H1 (cell line): ENCODE measurements around the gene CREB1. TPM values are rescaled to one million over a fixed set of nuclear protein-coding genes. Genes with fewer than 3 reads are reported as not detected.

ENCODE experiments used
- CTCF ChIA-PET: fragments of 300-600 bp; sonication (Branson Sonifier 250); formaldehyde crosslinking; loops from one replicate; lab custom pipeline; 2021; ENCODE audit not compliant: partially characterized antibody; lab: Charles Lee
- POLR2A ChIA-PET: fragments of 300-600 bp; sonication (Branson Sonifier 250); formaldehyde crosslinking; loops from one replicate; lab custom pipeline; 2021; ENCODE audit warnings: inconsistent platforms; ENCODE audit not compliant: partially characterized antibody; lab: Charles Lee
- DNase-seq, 2 experiments: peaks; one replicate each; pipeline versions ENCODE4 v3.0.0 to v3.0.0-alpha.2; 2010 to 2022; ENCODE audit warnings: low spot score in 2 of 2, low read depth in 1 of 2, mixed read lengths in 1 of 2
- FAIRE-seq: peaks from 2 replicates; lab custom pipeline; 2011; peaks lifted over from hg19 to GRCh38; lab: Jason Lieb, UNC
- H2AFZ ChIP-seq: 2 replicates; pipeline ENCODE4 v1.8.1; 2012; ENCODE audit warnings: low read length, inconsistent platforms
- H2AK5ac ChIP-seq: 2 replicates; pipeline ENCODE4 v1.6.1; 2013; ENCODE audit warnings: low read depth, low read length
- H2BK120ac ChIP-seq: replicated peaks from 2 replicates; pipeline ENCODE3; 2013; ENCODE audit warnings: low read depth, low read length, inconsistent platforms
- H2BK12ac ChIP-seq: 2 replicates; pipeline ENCODE4 v1.6.1; 2013; ENCODE audit warnings: low read depth, low read length
- H2BK15ac ChIP-seq: 2 replicates; pipeline ENCODE4 v1.6.1; 2013; ENCODE audit warnings: low read length
- H2BK20ac ChIP-seq: 2 replicates; pipeline ENCODE4 v1.6.1; 2013; ENCODE audit warnings: low read length
- H2BK5ac ChIP-seq: 2 replicates; pipeline ENCODE4 v1.6.1; 2013; ENCODE audit warnings: low read depth, low read length
- H3K14ac ChIP-seq: 2 replicates; pipeline ENCODE4 v1.6.1; 2013; ENCODE audit warnings: inconsistent platforms; ENCODE audit not compliant: insufficient read length
- H3K18ac ChIP-seq: 2 replicates; pipeline ENCODE4 v1.6.1; 2013; ENCODE audit warnings: low read length; ENCODE audit errors: extremely low read depth
- H3K23ac ChIP-seq: 2 replicates; pipeline ENCODE4 v1.6.1; 2013; ENCODE audit warnings: inconsistent platforms; ENCODE audit not compliant: insufficient read length
- H3K23me2 ChIP-seq: 2 replicates; pipeline ENCODE4 v1.6.1; 2013; ENCODE audit warnings: low read depth, low read length
- H3K27ac ChIP-seq: 2 replicates; pipeline ENCODE4 v1.6.1; 2011; ENCODE audit warnings: low read depth, low read length, inconsistent platforms
- H3K27me3 ChIP-seq, 4 experiments: replicated peaks in 1 of 4; 1 replicate in 1 of 4; 2 replicates in 3 of 4; pipeline versions ENCODE4 v1.6.1 to v1.8.1; 2011 to 2013; ENCODE audit warnings: low read length in 3 of 4, mild to moderate bottlenecking in 3 of 4, inconsistent platforms in 2 of 4, mixed read lengths in 2 of 4, moderate library complexity in 1 of 4; ENCODE audit not compliant: control insufficient read depth in 3 of 4, insufficient read depth in 3 of 4; ENCODE audit errors: extremely low read depth in 1 of 4
- H3K36me3 ChIP-seq, 4 experiments: 2 replicates each; pipeline versions ENCODE4 v1.6.1 to v1.8.1; 2011 to 2013; ENCODE audit warnings: mild to moderate bottlenecking in 4 of 4, low read length in 3 of 4, moderate library complexity in 2 of 4, control low read depth in 1 of 4, inconsistent platforms in 1 of 4; ENCODE audit not compliant: insufficient read depth in 4 of 4, control insufficient read depth in 2 of 4
- H3K4ac ChIP-seq: replicated peaks from 2 replicates; pipeline ENCODE3; 2013; ENCODE audit warnings: low read length, low read depth, mixed read lengths, inconsistent platforms; ENCODE audit not compliant: insufficient read length
- H3K4me1 ChIP-seq, 4 experiments: replicated peaks in 1 of 4; 1 replicate in 1 of 4; 2 replicates in 3 of 4; pipeline versions ENCODE4 v1.6.1 to v1.8.1; 2011 to 2013; ENCODE audit warnings: low read length in 3 of 4, inconsistent platforms in 2 of 4, mixed read lengths in 1 of 4; ENCODE audit not compliant: insufficient read depth in 4 of 4, control insufficient read depth in 3 of 4
- H3K4me2 ChIP-seq, 2 experiments: 2 replicates each; pipeline versions ENCODE4 v1.6.1 to v1.8.1; 2011 to 2013; ENCODE audit warnings: low read depth in 2 of 2, low read length in 2 of 2, control low read depth in 1 of 2, inconsistent platforms in 1 of 2, mild to moderate bottlenecking in 1 of 2; ENCODE audit not compliant: insufficient read depth in 1 of 2
- H3K4me3 ChIP-seq, 4 experiments: fragments of 200-600, 300-600 bp in 1 of 4; sonication (generic), shearing (Covaris generic), sonication (Bioruptor Twin) in 1 of 4; 2 replicates each; pipeline versions ENCODE4 v1.5.1 to v1.8.1; 2011 to 2016; ENCODE audit warnings: low read length in 4 of 4, low read depth in 3 of 4, control low read depth in 2 of 4, inconsistent platforms in 2 of 4, mild to moderate bottlenecking in 2 of 4, mixed read lengths in 1 of 4, moderate library complexity in 1 of 4; ENCODE audit not compliant: insufficient read depth in 2 of 4; ENCODE audit errors: extremely low read depth in 1 of 4
- H3K56ac ChIP-seq: replicated peaks from 2 replicates; pipeline ENCODE3; 2013; ENCODE audit warnings: low read depth, mild to moderate bottlenecking, mixed read lengths, low read length, inconsistent platforms; ENCODE audit not compliant: insufficient read length
- H3K79me1 ChIP-seq: 2 replicates; pipeline ENCODE4 v1.6.1; 2013; ENCODE audit warnings: low read depth, low read length, control low read depth
- H3K79me2 ChIP-seq, 2 experiments: 2 replicates each; pipeline versions ENCODE4 v1.6.1 to v1.8.1; 2012 to 2013; ENCODE audit warnings: low read length in 2 of 2, mild to moderate bottlenecking in 2 of 2, inconsistent platforms in 1 of 2; ENCODE audit not compliant: insufficient read depth in 2 of 2, control insufficient read depth in 1 of 2
- H3K9ac ChIP-seq, 4 experiments: replicated peaks in 1 of 4; 1 replicate in 1 of 4; 2 replicates in 3 of 4; pipeline versions ENCODE4 v1.6.1 to v1.8.1; 2011 to 2013; ENCODE audit warnings: low read depth in 3 of 4, low read length in 3 of 4, control low read depth in 2 of 4, mild to moderate bottlenecking in 2 of 4, moderate library complexity in 2 of 4, inconsistent platforms in 1 of 4; ENCODE audit errors: extremely low read depth in 1 of 4
- H3K9me3 ChIP-seq, 2 experiments: 2 replicates each; pipeline versions ENCODE4 v1.6.1 to v1.8.1; 2012 to 2013; ENCODE audit warnings: mild to moderate bottlenecking in 2 of 2, moderate library complexity in 2 of 2, control low read depth in 1 of 2, inconsistent platforms in 1 of 2, low read depth in 1 of 2, low read length in 1 of 2, mixed read lengths in 1 of 2; ENCODE audit not compliant: insufficient read depth in 2 of 2
- H4K20me1 ChIP-seq, 2 experiments: replicated peaks in 1 of 2; 2 replicates each; pipeline versions ENCODE3 to v1.8.1; 2011 to 2013; ENCODE audit warnings: inconsistent platforms in 2 of 2, low read length in 2 of 2, mild to moderate bottlenecking in 1 of 2; ENCODE audit not compliant: insufficient read depth in 2 of 2, control insufficient read depth in 1 of 2
- H4K5ac ChIP-seq: 2 replicates; pipeline ENCODE4 v1.6.1; 2013; ENCODE audit warnings: low read length, low read depth, mixed read lengths, inconsistent platforms; ENCODE audit not compliant: insufficient read length
- H4K8ac ChIP-seq: 2 replicates; pipeline ENCODE4 v1.8.0; 2013; ENCODE audit warnings: mild to moderate bottlenecking, moderate library complexity, low read length, inconsistent platforms; ENCODE audit not compliant: insufficient read depth; ENCODE audit errors: extremely low read depth
- H4K91ac ChIP-seq: replicated peaks from 2 replicates; pipeline ENCODE3; 2013; ENCODE audit warnings: low read length, mixed read lengths, inconsistent platforms; ENCODE audit not compliant: insufficient read length
- ASH2L ChIP-seq: fragments of 200-600, 300-600 bp; sonication (generic); IDR thresholded peaks from one replicate; pipeline ENCODE4 v1.7.1; 2017; ENCODE audit warnings: low read length
- ATF3 ChIP-seq: IDR thresholded peaks from 2 replicates; pipeline ENCODE4 v1.6.1; 2011; ENCODE audit warnings: low read depth, mild to moderate bottlenecking, low read length; ENCODE audit not compliant: insufficient read depth
- EGR1 ChIP-seq: IDR thresholded peaks from 2 replicates; pipeline ENCODE4 v1.6.1; 2011; ENCODE audit warnings: low read depth, low read length, borderline replicate concordance
- HDAC6 ChIP-seq: IDR thresholded peaks from one replicate; pipeline ENCODE4 v1.7.1; 2012; ENCODE audit warnings: low read depth, mild to moderate bottlenecking, inconsistent platforms, low read length, moderate library complexity
- NANOG ChIP-seq: IDR thresholded peaks from 2 replicates; pipeline ENCODE4 v1.6.1; 2011; ENCODE audit warnings: low read length, low read depth, mild to moderate bottlenecking, inconsistent platforms; ENCODE audit not compliant: insufficient read depth, poor library complexity, severe bottlenecking
- POLR2A ChIP-seq, 2 experiments: IDR thresholded peaks; 1 replicate in 1 of 2; 2 replicates in 1 of 2; pipeline ENCODE4 v1.6.1; 2011; ENCODE audit warnings: low read depth in 2 of 2, low read length in 2 of 2, mild to moderate bottlenecking in 2 of 2; ENCODE audit errors: control extremely low read depth in 1 of 2
- POLR2AphosphoS5 ChIP-seq: IDR thresholded peaks from 2 replicates; pipeline ENCODE4 v1.6.1; 2011; ENCODE audit warnings: low read depth, low read length
- RAD21 ChIP-seq, 2 experiments: IDR thresholded peaks in 1 of 2; conservative IDR thresholded peaks in 1 of 2; 2 replicates each; pipeline ENCODE4 v1.6.1; 2011; ENCODE audit warnings: low read depth in 2 of 2, low read length in 2 of 2, improper control_type of control experiment in 1 of 2, inconsistent platforms in 1 of 2, mild to moderate bottlenecking in 1 of 2, moderate library complexity in 1 of 2
- SIRT6 ChIP-seq: IDR thresholded peaks from one replicate; pipeline ENCODE4 v1.7.1; 2012; ENCODE audit warnings: low read length, inconsistent platforms
- SP2 ChIP-seq: IDR thresholded peaks from 2 replicates; pipeline ENCODE4 v1.6.1; 2012; ENCODE audit warnings: mild to moderate bottlenecking, low read length, inconsistent platforms
- polyA plus RNA-seq, 7 experiments: library from polyadenylated mRNA; depleted of rRNA in 3 of 7; stranded (reverse) in 5 of 7; unstranded in 2 of 7; fragments of >200 nt in 5 of 7; fragments of 200-250 nt in 2 of 7; gene quantifications; 1 replicate in 5 of 7; 2 replicates in 1 of 7; 4 replicates in 1 of 7; pipeline versions ENCODE4 v1.2.1 to v1.2.3, GENCODE V29; 2011 to 2013; ENCODE audit warnings: missing spikeins in 2 of 7, mixed read lengths in 2 of 7
- total RNA-seq: library from RNA; stranded (reverse); fragmentation: NEBNext Ultra II Directional; extraction: Animal tissue kit (Norgen Biotek cat#: 25700); gene quantifications from 2 replicates; pipeline ENCODE4 v1.2.1, GENCODE V29; 2021

Gene CREB1
- total and polyA plus RNA-seq, 2 of the 8 experiments (the other 6 are each of a cell fraction or from before 2014, with no cell fraction given), result 46.3 to 99.0 TPM

DNA sequence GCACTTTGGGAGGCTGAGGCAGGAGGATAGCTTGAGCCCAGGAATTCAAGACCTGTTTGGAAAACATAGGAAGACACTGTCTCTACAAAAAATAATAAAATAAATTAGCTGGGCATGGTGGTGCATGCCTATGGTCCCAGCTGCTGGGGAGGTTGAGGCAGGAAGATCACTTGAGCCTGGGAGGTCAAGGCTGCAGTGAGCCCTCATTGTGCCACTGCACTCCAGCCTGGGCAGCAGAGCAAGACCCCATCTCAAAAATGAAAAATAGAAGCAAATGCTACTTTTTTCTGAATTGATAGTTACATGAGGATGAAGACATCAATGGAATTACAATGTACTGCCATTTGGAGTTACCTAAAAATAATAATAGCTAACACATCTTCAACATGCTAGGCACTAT is 63.5 kb downstream of the CREB1 start:
- Histone ChIP-seq H2BK20ac (no peak overlapping the region), H3K23me2 (no peaks in the 10 kb centered on the region), H4K8ac (no peak overlapping the region), H3K56ac (no peak overlapping the region), H3K18ac (no peak overlapping the region), H3K27me3 (peaks cover 0 to 1% (median 0%) of the 10 kb centered on the region in 4 experiments; a peak in 1 of 7 replicates), H3K36me3 (peaks cover 0 to 74% (median 12%) of the 10 kb centered on the region in 4 experiments), H3K9ac (no peak overlapping the region), H3K14ac (no peak overlapping the region), H2BK5ac (no peak overlapping the region), H3K79me1 (no peaks in the 10 kb centered on the region), H3K4ac (no peak overlapping the region), H3K4me3 (no peak overlapping the region), H3K9me3 (no peaks in the 10 kb centered on the region; a peak in 1 of 4 replicates), H3K4me2 (no peak overlapping the region), H4K91ac (no peak overlapping the region), H2AFZ (no peak overlapping the region), H2BK120ac (no peak overlapping the region), H3K4me1 (no peaks in the 10 kb centered on the region), H2BK12ac (no peak overlapping the region), H2AK5ac (no peak overlapping the region), H4K20me1 (peaks cover 0 to under 1% of the 10 kb centered on the region in 2 experiments), H3K79me2 (peaks cover 0 to 2% of the 10 kb centered on the region in 2 experiments; a peak in 1 of 4 replicates), H2BK15ac (no peak overlapping the region), H4K5ac (no peak overlapping the region), H3K23ac (no peak overlapping the region), H3K27ac (no peak overlapping the region)
- DNase-seq (no peak), FAIRE-seq (no peak)
- TF ChIP-seq RAD21 (IDR thresholded peaks at IDR 0.05 in 1 of 2, conservative IDR thresholded peaks at IDR 0.05 in 1 of 2; ENCODE audit: low read depth in 2 of 2, low read length in 2 of 2), result no peak
- TF ChIP-seq NANOG, result no peak
- no peak for TF ChIP-seq HDAC6
- no peak for TF ChIP-seq SIRT6
- no peak for TF ChIP-seq POLR2AphosphoS5
- TF ChIP-seq ASH2L, result no peak
- no peak for TF ChIP-seq ATF3
- TF ChIP-seq EGR1, result no peak
- TF ChIP-seq SP2, result no peak
- TF ChIP-seq POLR2A (IDR thresholded peaks at IDR 0.05; ENCODE audit: control extremely low read depth in 1 of 2, low read depth in 2 of 2, low read length in 2 of 2), result no peak
- POLR2A ChIA-PET, result interaction anchor here (1.7 to 2.1 kb wide), 2 partner anchors 15 to 32 kb away, joined by 4 to 5 read pairs; partner anchors contain the start of gene METTL21A
- CTCF ChIA-PET, result interaction anchor here (0.7 to 1.1 kb wide), 4 partner anchors 34 to 686 kb away, joined by 3 to 4 read pairs (median 3); no protein-coding TSS in a partner anchor
